Prostate gland (tissue), 2 donors: ENCODE measurements around the gene DNASE2.

Source experiments
- POLR2A ChIP-seq: fragments of 450-650 bp; IDR thresholded peaks from one replicate; pipeline ENCODE4 v1.6.1; 2016; ENCODE audit warnings: antibody characterized with exemption, mild to moderate bottlenecking
- TF ChIP-seq, protein P1 (sequence below), 4 experiments: fragments of 200-600 bp in 2 of 4; fragments of 450-650 bp in 2 of 4; sonication (generic) in 2 of 4; IDR thresholded peaks; 1 replicate in 3 of 4; 2 replicates in 1 of 4; pipeline ENCODE4 v1.5.1; 2016 to 2019; ENCODE audit warnings: antibody characterized with exemption in 4 of 4, mild to moderate bottlenecking in 2 of 4, moderate library complexity in 2 of 4

DNA sequence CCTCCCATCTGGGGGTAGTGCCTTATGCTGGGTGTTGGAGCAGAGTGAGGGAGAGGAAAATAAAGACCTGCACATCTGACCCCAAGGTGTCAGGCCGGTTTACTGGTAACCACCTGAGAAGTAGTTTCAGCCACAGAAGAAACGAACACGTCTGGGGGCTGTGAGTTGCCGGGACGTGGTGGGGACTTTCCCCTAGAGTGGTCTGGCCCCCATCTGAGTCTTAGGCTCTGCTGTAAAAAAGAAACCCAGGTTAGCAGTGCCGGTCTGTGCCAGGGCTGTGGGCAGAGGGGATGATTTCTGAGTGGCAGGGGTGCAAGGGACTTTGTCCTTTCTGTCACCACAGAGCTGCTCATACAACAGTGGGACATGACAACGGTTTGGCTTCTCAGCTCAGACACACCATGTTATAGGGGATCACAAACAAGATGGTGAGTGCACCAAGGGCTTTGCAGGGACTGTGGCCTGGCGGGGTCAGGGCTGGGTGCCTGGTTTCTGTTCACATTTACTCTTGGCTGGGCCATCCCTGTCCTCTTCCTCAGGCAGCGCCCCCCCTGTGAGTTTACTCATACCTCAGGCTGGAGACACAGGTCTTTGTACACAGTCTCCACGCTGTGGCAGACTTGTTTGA, 18.8 kb upstream of the DNASE2 start:
- no peak for TF ChIP-seq POLR2A
- TF ChIP-seq, protein P1, sequence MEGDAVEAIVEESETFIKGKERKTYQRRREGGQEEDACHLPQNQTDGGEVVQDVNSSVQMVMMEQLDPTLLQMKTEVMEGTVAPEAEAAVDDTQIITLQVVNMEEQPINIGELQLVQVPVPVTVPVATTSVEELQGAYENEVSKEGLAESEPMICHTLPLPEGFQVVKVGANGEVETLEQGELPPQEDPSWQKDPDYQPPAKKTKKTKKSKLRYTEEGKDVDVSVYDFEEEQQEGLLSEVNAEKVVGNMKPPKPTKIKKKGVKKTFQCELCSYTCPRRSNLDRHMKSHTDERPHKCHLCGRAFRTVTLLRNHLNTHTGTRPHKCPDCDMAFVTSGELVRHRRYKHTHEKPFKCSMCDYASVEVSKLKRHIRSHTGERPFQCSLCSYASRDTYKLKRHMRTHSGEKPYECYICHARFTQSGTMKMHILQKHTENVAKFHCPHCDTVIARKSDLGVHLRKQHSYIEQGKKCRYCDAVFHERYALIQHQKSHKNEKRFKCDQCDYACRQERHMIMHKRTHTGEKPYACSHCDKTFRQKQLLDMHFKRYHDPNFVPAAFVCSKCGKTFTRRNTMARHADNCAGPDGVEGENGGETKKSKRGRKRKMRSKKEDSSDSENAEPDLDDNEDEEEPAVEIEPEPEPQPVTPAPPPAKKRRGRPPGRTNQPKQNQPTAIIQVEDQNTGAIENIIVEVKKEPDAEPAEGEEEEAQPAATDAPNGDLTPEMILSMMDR (IDR thresholded peaks at IDR 0.05): no peak
